Right atrium auricular region (tissue), 2 donors: ENCODE results near the gene ZCCHC7. TPM values are rescaled to one million over a fixed set of nuclear protein-coding genes. Genes with fewer than 3 reads are reported as not detected.

Source experiments
- DNase-seq: peaks from one replicate; pipeline ENCODE4 v3.0.0-alpha.2; 2019; ENCODE audit warnings: low spot score
- H3K27ac ChIP-seq, 2 donors: fragments of 200-600 bp; sonication (generic); 1 replicate in 1 of 2; 2 replicates in 1 of 2; pipeline ENCODE4 v1.5.1; 2016 to 2019
- H3K27me3 ChIP-seq, 2 donors: fragments of 200-600 bp; sonication (generic); one replicate each; pipeline versions ENCODE4 v1.5.1 to v1.6.0; 2017 to 2019
- H3K36me3 ChIP-seq: fragments of 200-600 bp; sonication (generic); one replicate; pipeline ENCODE4 v1.5.1; 2016
- H3K4me1 ChIP-seq, 2 donors: fragments of 200-600 bp; sonication (generic); one replicate each; pipeline versions ENCODE4 v1.5.1 to v1.6.0; 2017 to 2019
- H3K4me3 ChIP-seq, 2 donors: fragments of 200-600 bp; sonication (generic); 1 replicate in 1 of 2; 2 replicates in 1 of 2; pipeline ENCODE4 v1.5.1; 2017 to 2019; ENCODE audit warnings: mild to moderate bottlenecking in 1 of 2, moderate library complexity in 1 of 2
- H3K9me3 ChIP-seq, 2 donors: fragments of 200-600 bp; sonication (generic); one replicate each; pipeline ENCODE4 v1.5.1; 2019
- CTCF ChIP-seq, 2 donors: fragments of 200-600 bp; sonication (generic); IDR thresholded peaks; one replicate each; pipeline ENCODE4 v1.5.1; 2019; ENCODE audit warnings: antibody characterized with exemption in 2 of 2
- total RNA-seq, 2 donors: library from RNA; depleted of rRNA; stranded (reverse); fragments of >200 nt; gene quantifications; one replicate each; pipeline ENCODE4 v1.1.0, GENCODE V29; 2016

ZCCHC7 gene
- total RNA-seq, 2 donors from 2014 or later: 8.1 to 8.6 TPM

DNA sequence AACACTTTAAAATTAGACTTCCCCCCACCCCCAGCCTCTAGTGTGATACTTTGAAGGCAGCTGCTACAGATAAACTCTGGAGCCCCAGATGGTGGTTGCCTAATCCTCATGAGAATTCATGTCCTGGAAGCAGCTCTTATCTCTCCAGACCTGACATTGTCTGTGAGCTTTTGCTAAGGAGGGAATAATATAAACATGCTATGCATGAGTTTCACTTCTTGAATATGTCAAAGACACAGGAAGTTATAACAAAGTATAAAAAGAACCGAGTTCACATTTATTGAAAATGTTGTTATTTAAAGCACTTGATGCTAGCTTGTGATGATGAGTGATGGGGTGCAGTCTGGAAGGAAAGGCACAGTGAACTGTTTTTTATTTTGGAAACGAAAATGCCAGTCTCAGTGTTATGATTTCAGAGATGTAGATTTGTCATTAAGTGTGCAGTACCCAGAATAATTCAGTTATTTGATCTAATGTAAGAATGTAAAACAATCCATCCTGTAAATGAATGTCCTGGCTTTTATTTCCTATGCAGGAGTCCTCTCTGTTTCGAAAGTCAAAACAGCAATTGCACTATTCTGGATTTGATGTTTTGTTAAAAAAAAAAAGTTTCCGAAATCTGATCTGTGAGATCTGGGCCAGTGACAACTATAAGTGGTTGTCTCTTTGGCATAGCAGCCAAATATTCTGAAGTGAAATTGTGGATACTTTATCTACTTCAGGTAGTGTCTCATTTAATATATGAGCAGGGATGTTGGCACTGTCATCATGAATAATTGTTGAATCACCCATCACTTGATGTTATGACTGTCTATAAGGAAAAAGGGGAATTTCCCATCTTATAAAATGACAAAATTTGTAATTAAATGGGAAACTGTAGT is 77.0 kb downstream of the ZCCHC7 start:
- no peak overlapping the region for H3K27ac ChIP-seq
- H3K4me3 ChIP-seq: no peak overlapping the region
- no peaks in the 10 kb centered on the region for H3K36me3 ChIP-seq
- no peaks in the 10 kb centered on the region for H3K27me3 ChIP-seq
- no peaks in the 10 kb centered on the region for H3K9me3 ChIP-seq
- no peak for TF ChIP-seq CTCF (IDR thresholded peaks at IDR 0.05)
- peaks cover 0 to 24% of the 10 kb centered on the region in 2 donors for H3K4me1 ChIP-seq
- DNase-seq: no peak

DNA sequence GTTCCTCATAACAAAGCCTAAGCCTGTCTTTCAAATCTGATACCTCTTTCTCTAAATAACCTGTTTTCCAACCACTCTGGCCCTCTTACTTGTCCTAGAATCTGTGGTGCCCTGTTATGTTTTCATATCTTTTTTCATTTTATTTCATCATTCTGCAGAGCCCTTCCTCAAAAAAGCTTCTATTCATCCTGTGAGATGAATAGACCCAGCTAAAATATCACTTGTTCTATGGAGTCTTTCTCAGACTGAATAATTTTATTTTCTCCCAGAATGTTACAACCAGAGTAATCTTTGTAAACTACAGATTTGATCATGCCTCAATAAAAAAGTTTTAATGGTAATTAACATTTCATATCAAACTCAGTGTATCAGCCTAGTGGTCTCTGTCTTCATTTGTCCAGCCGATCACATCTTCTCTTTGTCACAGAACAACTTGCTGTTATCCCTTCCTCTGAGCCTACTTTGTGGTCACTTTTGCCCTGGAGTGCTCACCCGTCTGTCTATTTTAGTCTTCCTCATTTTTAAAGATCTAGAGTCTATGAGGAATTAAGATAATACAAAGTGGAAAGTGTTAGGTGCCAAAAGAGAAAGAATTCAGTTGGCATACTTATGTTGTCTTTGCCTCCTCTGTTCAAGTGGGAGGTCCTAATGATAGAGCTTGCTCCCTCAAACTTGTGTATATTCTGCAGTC is 77.8 kb downstream of the ZCCHC7 start:
- H3K27me3 ChIP-seq: no peaks in the 10 kb centered on the region
- H3K27ac ChIP-seq: no peak overlapping the region
- H3K36me3 ChIP-seq: no peaks in the 10 kb centered on the region
- H3K4me3 ChIP-seq: no peak overlapping the region
- no peak for TF ChIP-seq CTCF (IDR thresholded peaks at IDR 0.05)
- H3K9me3 ChIP-seq: no peaks in the 10 kb centered on the region
- H3K4me1 ChIP-seq: peaks cover 0 to 24% of the 10 kb centered on the region in 2 donors
- DNase-seq: no peak

- Histone ChIP-seq H3K27me3 (no peaks in the 10 kb centered on the region), H3K27ac (no peak overlapping the region), H3K4me3 (no peak overlapping the region), H3K9me3 (no peaks in the 10 kb centered on the region), H3K4me1 (peaks cover 0 to 24% of the 10 kb centered on the region in 2 donors), H3K36me3 (no peaks in the 10 kb centered on the region)
- DNase-seq: no peak
- TF ChIP-seq CTCF (IDR thresholded peaks at IDR 0.05): no peak
Measured at GRCh38 chr9:37198831-37199230, 78.5 kb downstream of the ZCCHC7 start.

- no peak overlapping the region for H3K27ac ChIP-seq
- H3K4me3 ChIP-seq: no peak overlapping the region
- no peak for TF ChIP-seq CTCF (IDR thresholded peaks at IDR 0.05)
- H3K27me3 ChIP-seq: no peaks in the 10 kb centered on the region
- peaks cover 0 to 8% of the 10 kb centered on the region in 2 donors for H3K9me3 ChIP-seq
- no peaks in the 10 kb centered on the region for H3K36me3 ChIP-seq
- DNase-seq: no peak
- H3K4me1 ChIP-seq: peaks cover 0 to 24% of the 10 kb centered on the region in 2 donors
Measured at GRCh38 chr9:37200433-37201005, 80.1 kb downstream of the ZCCHC7 start.

DNA sequence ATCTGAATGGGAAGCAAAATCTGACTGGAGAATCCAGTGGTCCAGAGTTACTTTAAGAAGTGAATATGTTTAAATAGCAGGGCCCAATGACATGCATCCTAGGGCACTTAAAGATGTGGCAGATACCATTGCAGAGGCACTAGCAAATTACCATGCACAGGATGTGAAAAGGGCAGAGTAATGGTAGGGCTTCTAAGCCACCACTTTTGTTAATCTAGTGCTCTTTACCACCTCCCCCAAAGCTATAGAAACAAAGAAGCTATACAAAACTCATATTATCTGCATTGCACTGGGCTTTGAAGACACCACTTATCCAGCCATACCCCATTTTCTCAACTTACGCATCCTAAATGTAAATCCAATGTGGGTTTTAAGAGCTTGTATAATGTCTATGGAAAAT is 81.2 kb downstream of the ZCCHC7 start:
- H3K4me1 ChIP-seq: peaks cover 0 to 22% of the 10 kb centered on the region in 2 donors
- no peak for DNase-seq
- H3K9me3 ChIP-seq: peaks cover 0 to 8% of the 10 kb centered on the region in 2 donors
- TF ChIP-seq CTCF (IDR thresholded peaks at IDR 0.05): no peak
- H3K27me3 ChIP-seq: no peaks in the 10 kb centered on the region
- H3K36me3 ChIP-seq: no peaks in the 10 kb centered on the region
- no peak overlapping the region for H3K4me3 ChIP-seq
- no peak overlapping the region for H3K27ac ChIP-seq
